B cell (primary cell): Measurements from ENCODE around the gene IGFBP7. TPM values are rescaled to one million over a fixed set of nuclear protein-coding genes. Genes with fewer than 3 reads are reported as not detected.

Experiments
- ATAC-seq: fragments of 200-7000 bp; cut with Tn5 transposase; one replicate; pipeline ENCODE4 v1.10.0; 2021; ENCODE audit warnings: low read depth, mild to moderate bottlenecking, moderate number of reproducible peaks, moderate library complexity
- CTCF ChIA-PET: fragments of 350-600 bp; sonication (Branson Sonifier 250); formaldehyde crosslinking; loops from one replicate; lab custom pipeline; 2021; ENCODE audit warnings: antibody characterized with exemption, inconsistent platforms; lab: Charles Lee
- POLR2A ChIA-PET: fragments of 350-600 bp; sonication (Branson Sonifier 250); formaldehyde crosslinking; loops from one replicate; lab custom pipeline; 2021; ENCODE audit warnings: antibody characterized with exemption; lab: Charles Lee
- DNase-seq: peaks from one replicate; pipeline ENCODE4 v3.0.0; 2013
- H2AFZ ChIP-seq: 2 replicates; pipeline ENCODE4 v1.6.1; 2012; ENCODE audit warnings: mild to moderate bottlenecking, low read depth, low read length; ENCODE audit not compliant: insufficient read depth, poor library complexity, severe bottlenecking
- H3K27ac ChIP-seq, 2 donors: 1 replicate in 1 of 2; 2 replicates in 1 of 2; pipeline ENCODE4 v1.5.1; 2012 to 2013; ENCODE audit warnings: low read length in 2 of 2, mild to moderate bottlenecking in 2 of 2, moderate library complexity in 1 of 2
- H3K27me3 ChIP-seq, 4 experiments: fragments of 200-600 bp in 1 of 4; sonication (generic) in 1 of 4; replicated peaks in 1 of 4; 1 replicate in 2 of 4; 2 replicates in 2 of 4; pipeline versions ENCODE4 v1.6.1 to v1.7.0; 2013 to 2016; ENCODE audit warnings: low read length in 3 of 4, mild to moderate bottlenecking in 2 of 4, mixed read lengths in 1 of 4, moderate library complexity in 1 of 4; ENCODE audit not compliant: insufficient read depth in 4 of 4, control insufficient read depth in 3 of 4; ENCODE audit errors: control extremely low read depth in 1 of 4
- H3K36me3 ChIP-seq, 2 experiments: replicated peaks in 1 of 2; 1 replicate in 1 of 2; 2 replicates in 1 of 2; pipeline versions ENCODE4 v1.6.1 to v1.7.1; 2013; ENCODE audit warnings: low read length in 1 of 2; ENCODE audit not compliant: insufficient read depth in 2 of 2, control insufficient read depth in 1 of 2; ENCODE audit errors: control extremely low read depth in 1 of 2, extremely low read depth in 1 of 2
- H3K4me1 ChIP-seq, 2 donors: fragments of 200-600 bp in 1 of 2; sonication (generic) in 1 of 2; 1 replicate in 1 of 2; 2 replicates in 1 of 2; pipeline versions ENCODE4 v1.5.1 to v1.6.1; 2013 to 2017; ENCODE audit warnings: low read length in 2 of 2; ENCODE audit not compliant: control insufficient read depth in 2 of 2, insufficient read depth in 2 of 2
- H3K4me2 ChIP-seq: replicated peaks from 2 replicates; pipeline ENCODE3; 2012; ENCODE audit warnings: mild to moderate bottlenecking, low read depth, low read length; ENCODE audit not compliant: poor library complexity, severe bottlenecking
- H3K4me3 ChIP-seq, 5 experiments: fragments of 200-600 bp in 1 of 5; sonication (generic) in 1 of 5; 1 replicate in 3 of 5; 2 replicates in 2 of 5; pipeline versions ENCODE4 v1.5.1 to v1.7.0; 2011 to 2016; ENCODE audit warnings: low read length in 4 of 5, mild to moderate bottlenecking in 4 of 5, low read depth in 2 of 5, control low read depth in 1 of 5, moderate library complexity in 1 of 5; ENCODE audit not compliant: insufficient read depth in 1 of 5; ENCODE audit errors: control extremely low read depth in 1 of 5, extremely low read depth in 1 of 5
- H3K79me2 ChIP-seq: fragments of 200-600 bp; sonication (generic); one replicate; pipeline ENCODE4 v1.6.0; 2016; ENCODE audit warnings: low read length; ENCODE audit not compliant: control insufficient read depth, insufficient read depth
- H3K9ac ChIP-seq: fragments of 200-600 bp; sonication (generic); 2 replicates; pipeline ENCODE4 v1.6.1; 2017; ENCODE audit warnings: mild to moderate bottlenecking, low read length, moderate library complexity
- H3K9me3 ChIP-seq, 3 donors: one replicate each; pipeline versions ENCODE4 v1.6.1 to v1.7.1; 2013; ENCODE audit warnings: low read length in 2 of 3; ENCODE audit not compliant: control insufficient read depth in 2 of 3, insufficient read depth in 1 of 3; ENCODE audit errors: control extremely low read depth in 1 of 3
- H4K20me1 ChIP-seq: 2 replicates; pipeline ENCODE4 v1.6.0; 2012; ENCODE audit warnings: mild to moderate bottlenecking, low read length; ENCODE audit not compliant: insufficient read depth, control insufficient read depth, poor library complexity, severe bottlenecking
- H3K27ac Mint-ChIP-seq: one replicate; pipeline ENCODE4 v1.8.0; 2021; ENCODE audit warnings: mixed read lengths
- H3K27me3 Mint-ChIP-seq: one replicate; pipeline ENCODE4 v1.8.0; 2021; ENCODE audit warnings: mixed read lengths
- H3K4me1 Mint-ChIP-seq: one replicate; pipeline ENCODE4 v1.8.0; 2021; ENCODE audit warnings: mixed read lengths
- H3K4me3 Mint-ChIP-seq: one replicate; pipeline ENCODE4 v1.8.0; 2021; ENCODE audit warnings: mixed read lengths
- H3K9me3 Mint-ChIP-seq: one replicate; pipeline ENCODE4 v1.8.0; 2022; ENCODE audit warnings: mixed read lengths; ENCODE audit not compliant: insufficient read depth
- CTCF ChIP-seq: fragments of 200-600 bp; IDR thresholded peaks from one replicate; pipeline ENCODE4 v1.8.0; 2022; ENCODE audit warnings: antibody characterized with exemption, mild to moderate bottlenecking
- EZH2 ChIP-seq: IDR thresholded peaks from 2 replicates; pipeline ENCODE4 v1.6.1; 2012; ENCODE audit warnings: borderline replicate concordance, low read depth, mild to moderate bottlenecking, moderate library complexity, low read length; ENCODE audit not compliant: insufficient read depth, poor library complexity, severe bottlenecking
- WGBS: methylation state at CpG from one replicate; pipeline ENCODE4 v1.1.5; 2013; ENCODE audit warnings: missing lambda C conversion rate; ENCODE audit not compliant: insufficient coverage; 5-methylcytosine and 5-hydroxymethylcytosine counted together
- intact Hi-C: fragments of 100-400 bp; cut with micrococcal nuclease; formaldehyde crosslinking; loops from one replicate; pipeline ENCODE4 v1.10.0; 2022
- polyA plus RNA-seq: library from polyadenylated mRNA; depleted of rRNA; stranded (reverse); fragments of >200 nt; gene quantifications from 2 replicates; pipeline ENCODE4 v1.2.3, GENCODE V29; 2012
- total RNA-seq, 2 donors: library from RNA; stranded (reverse); fragments of 120-200 nt in 1 of 2; gene quantifications; 1 replicate in 1 of 2; 2 replicates in 1 of 2; pipeline versions ENCODE4 v1.2.3 to v1.2.4, GENCODE V29; 2013 to 2022

IGFBP7 gene
- total and polyA plus RNA-seq, 2 donors (not counting 1 experiment from before 2014, with no cell fraction given), result 0.37 TPM; not detected in 1

DNA sequence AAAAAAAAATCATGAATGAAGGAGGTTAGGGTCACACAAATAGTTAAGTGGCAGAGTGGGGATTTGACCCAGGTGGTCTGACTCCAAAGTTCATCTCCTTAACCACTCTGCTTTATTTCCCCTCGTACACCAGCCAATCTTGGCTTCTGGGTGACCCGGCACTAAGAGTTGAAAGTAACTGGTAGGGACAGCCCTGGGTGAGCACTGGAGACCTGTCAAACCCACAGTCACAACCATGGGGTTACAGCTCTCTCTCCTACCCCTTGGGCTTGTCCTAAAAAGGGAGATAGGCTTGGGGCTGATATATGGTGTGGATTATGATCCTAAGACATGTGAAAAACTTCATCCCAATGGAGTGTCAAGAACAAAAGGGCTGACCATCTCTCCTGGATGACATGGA, 12.5 kb downstream of the IGFBP7 start:
- Histone ChIP-seq H3K27me3 (no peaks in the 10 kb centered on the region), H3K9me3 (no peaks in the 10 kb centered on the region), H3K9ac (no peak overlapping the region), H3K4me2 (no peak overlapping the region), H3K36me3 (no peaks in the 10 kb centered on the region), H4K20me1 (no peaks in the 10 kb centered on the region), H3K27ac (no peak overlapping the region), H3K4me1 (no peaks in the 10 kb centered on the region), H2AFZ (no peak overlapping the region), H3K79me2 (no peaks in the 10 kb centered on the region), H3K4me3 (no peak overlapping the region)
- CTCF ChIA-PET, result no interaction called here
- DNase-seq (no peak), ATAC-seq (no peak)
- H3K9me3 Mint-ChIP-seq, result no peaks in the 10 kb centered on the region
- no peaks in the 10 kb centered on the region for H3K27me3 Mint-ChIP-seq
- POLR2A ChIA-PET, result no interaction called here
- no peak overlapping the region for H3K27ac Mint-ChIP-seq
- TF ChIP-seq CTCF (no peak), EZH2 (no peak)
- no peaks in the 10 kb centered on the region for H3K4me1 Mint-ChIP-seq
- intact Hi-C loops, result no loop called here
- no peak overlapping the region for H3K4me3 Mint-ChIP-seq
- WGBS, result no CpG with 5 or more reads among the region's 2 CpGs

DNA sequence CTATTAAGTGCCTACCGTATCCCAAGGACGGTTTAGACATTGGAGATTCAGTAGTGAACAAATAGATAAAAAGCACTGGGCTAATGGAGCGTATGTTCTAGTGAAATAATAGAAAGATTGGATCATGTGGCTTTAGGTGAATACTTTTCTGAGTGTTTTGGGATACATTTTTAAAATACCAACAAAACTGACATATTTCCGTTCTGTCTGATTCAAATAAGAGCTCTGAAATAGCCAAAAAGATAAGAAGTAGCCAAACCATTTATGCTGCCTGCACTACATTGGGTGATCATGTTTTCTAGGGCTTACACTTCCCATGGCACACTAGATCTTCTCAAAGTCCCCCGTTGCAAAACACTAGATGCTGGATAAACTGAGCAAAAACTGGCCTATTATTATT, 14.2 kb downstream of the IGFBP7 start:
- Histone ChIP-seq H3K27ac (no peak overlapping the region), H3K4me1 (no peaks in the 10 kb centered on the region), H3K79me2 (no peaks in the 10 kb centered on the region), H3K9me3 (no peaks in the 10 kb centered on the region), H4K20me1 (no peaks in the 10 kb centered on the region), H2AFZ (no peak overlapping the region), H3K27me3 (no peaks in the 10 kb centered on the region), H3K4me2 (no peak overlapping the region), H3K36me3 (no peaks in the 10 kb centered on the region), H3K9ac (no peak overlapping the region), H3K4me3 (no peak overlapping the region)
- intact Hi-C loops, result no loop called here
- CTCF ChIA-PET, result no interaction called here
- TF ChIP-seq EZH2 (no peak), CTCF (no peak)
- Mint-ChIP-seq H3K4me3 (no peak overlapping the region), H3K9me3 (no peaks in the 10 kb centered on the region), H3K27ac (no peak overlapping the region), H3K27me3 (no peaks in the 10 kb centered on the region), H3K4me1 (no peaks in the 10 kb centered on the region)
- ATAC-seq (no peak), DNase-seq (no peak)
- POLR2A ChIA-PET, result no interaction called here
- WGBS, result no CpG with 5 or more reads among the region's 5 CpGs
